Lower leg skin (tissue), 3 donors: Measurements from ENCODE around the gene HAL.

Source experiments
- CTCF ChIP-seq, 3 donors: fragments of 450-650 bp; IDR thresholded peaks; one replicate each; pipeline ENCODE4 v1.5.1; 2016; ENCODE audit warnings: antibody characterized with exemption in 3 of 3, mild to moderate bottlenecking in 3 of 3, moderate library complexity in 2 of 3
- POLR2A ChIP-seq, 2 donors: fragments of 450-650 bp; IDR thresholded peaks; one replicate each; pipeline ENCODE4 v1.6.1; 2016 to 2017; ENCODE audit warnings: antibody characterized with exemption in 2 of 2, mild to moderate bottlenecking in 1 of 2, moderate library complexity in 1 of 2

GRCh38 chr12:96000858-96001257, 4.7 kb upstream of the HAL start:
- TF ChIP-seq CTCF (IDR thresholded peaks at IDR 0.05) = no peak
- no peak for TF ChIP-seq POLR2A (IDR thresholded peaks at IDR 0.05)
